ENCODE data around the gene OTOGL.

The OTOGL gene

GRCh38 chr12:80178846-80179245 is 79.5 kb downstream of the OTOGL start:
- in situ Hi-C loops (cut with HindIII; ENCODE audit: low pct_ligation_motif_present, low sequenced_read_pairs): loop anchor here (25.0 kb wide), 2 partner anchors 617 to 767 kb away; no protein-coding TSS in a partner anchor
- TF ChIP-seq CTCF (IDR thresholded peaks at IDR 0.05; ENCODE audit: low read depth, low read length, missing control alignments): no peak
- no peak overlapping the region for H3K4me3 ChIP-seq (ENCODE audit: low read depth, low read length)
- no peaks in the 10 kb centered on the region for H3K27me3 ChIP-seq (replicated peaks)
- DNase-seq: no peak
- H3K27ac ChIP-seq: no peak overlapping the region
- no peaks in the 10 kb centered on the region for H3K36me3 ChIP-seq (replicated peaks)

- Histone ChIP-seq H3K4me3 (ENCODE audit: low read depth, low read length) (no peak overlapping the region), H3K27ac (no peak overlapping the region), H3K27me3 (replicated peaks) (no peaks in the 10 kb centered on the region), H3K36me3 (replicated peaks) (no peaks in the 10 kb centered on the region)
- DNase-seq: no peak
- TF ChIP-seq CTCF (IDR thresholded peaks at IDR 0.05; ENCODE audit: low read depth, low read length, missing control alignments): no peak
- in situ Hi-C loops (cut with HindIII; ENCODE audit: low pct_ligation_motif_present, low sequenced_read_pairs): loop anchor here (25.0 kb wide), 2 partner anchors 622 to 772 kb away; no protein-coding TSS in a partner anchor
Measured at GRCh38 chr12:80183939-80184338, 84.6 kb downstream of the OTOGL start.

- TF ChIP-seq CTCF (IDR thresholded peaks at IDR 0.05; ENCODE audit: low read depth, low read length, missing control alignments): no peak
- Histone ChIP-seq H3K27ac (no peak overlapping the region), H3K27me3 (replicated peaks) (no peaks in the 10 kb centered on the region), H3K36me3 (replicated peaks) (no peaks in the 10 kb centered on the region), H3K4me3 (ENCODE audit: low read depth, low read length) (no peak overlapping the region)
- DNase-seq: no peak
- in situ Hi-C loops (cut with HindIII; ENCODE audit: low pct_ligation_motif_present, low sequenced_read_pairs): loop anchor here (25.0 kb wide), 2 partner anchors 623 to 773 kb away; no protein-coding TSS in a partner anchor
Measured at GRCh38 chr12:80184926-80185325, 85.6 kb downstream of the OTOGL start.

GRCh38 chr12:80186727-80187217 is 87.4 kb downstream of the OTOGL start:
- H3K36me3 ChIP-seq (replicated peaks): no peaks in the 10 kb centered on the region
- TF ChIP-seq CTCF (IDR thresholded peaks at IDR 0.05; ENCODE audit: low read depth, low read length, missing control alignments): peak; percentile 80
- peak; percentile 91 for DNase-seq
- peak overlapping the region; percentile 62 for H3K27ac ChIP-seq
- no peak overlapping the region for H3K4me3 ChIP-seq (ENCODE audit: low read depth, low read length)
- no peaks in the 10 kb centered on the region for H3K27me3 ChIP-seq (replicated peaks)
- in situ Hi-C loops (cut with HindIII; ENCODE audit: low pct_ligation_motif_present, low sequenced_read_pairs): loop anchor here (25.0 kb wide), 2 partner anchors 624 to 774 kb away; no protein-coding TSS in a partner anchor

- peak; percentile 62 for DNase-seq
- Histone ChIP-seq H3K27me3 (replicated peaks) (no peaks in the 10 kb centered on the region), H3K4me3 (ENCODE audit: low read depth, low read length) (no peak overlapping the region), H3K36me3 (replicated peaks) (no peaks in the 10 kb centered on the region), H3K27ac (peak overlapping the region; percentile 62)
- TF ChIP-seq CTCF (IDR thresholded peaks at IDR 0.05; ENCODE audit: low read depth, low read length, missing control alignments): no peak
- in situ Hi-C loops (cut with HindIII; ENCODE audit: low pct_ligation_motif_present, low sequenced_read_pairs): loop anchor here (25.0 kb wide), 2 partner anchors 625 to 775 kb away; no protein-coding TSS in a partner anchor
Measured at GRCh38 chr12:80187660-80188090, 88.3 kb downstream of the OTOGL start.

GRCh38 chr12:80188576-80188975 is 89.2 kb downstream of the OTOGL start:
- in situ Hi-C loops (cut with HindIII; ENCODE audit: low pct_ligation_motif_present, low sequenced_read_pairs): loop anchor here (25.0 kb wide), 2 partner anchors 626 to 776 kb away; no protein-coding TSS in a partner anchor
- Histone ChIP-seq H3K27ac (no peak overlapping the region), H3K4me3 (ENCODE audit: low read depth, low read length) (no peak overlapping the region), H3K36me3 (replicated peaks) (no peaks in the 10 kb centered on the region), H3K27me3 (replicated peaks) (no peaks in the 10 kb centered on the region)
- TF ChIP-seq CTCF (IDR thresholded peaks at IDR 0.05; ENCODE audit: low read depth, low read length, missing control alignments): no peak
- no peak for DNase-seq

Measured in brain microvascular endothelial cell (primary cell).